ENCODE data around the gene OMD. TPM values are rescaled to one million over a fixed set of nuclear protein-coding genes. Genes with fewer than 3 reads are reported as not detected.

OMD gene
- total RNA-seq, 2 experiments from 2014 or later = not detected

GRCh38 chr9:92395617-92396016 lies 28.7 kb downstream of the OMD start:
- Histone ChIP-seq H3K36me3 (ENCODE audit: insufficient read depth, low read length) (no peaks in the 10 kb centered on the region), H4K20me1 (ENCODE audit: insufficient read depth, low read length) (no peaks in the 10 kb centered on the region), H3K27ac (ENCODE audit: low read depth, low read length, poor library complexity, severe bottlenecking) (no peak overlapping the region), H3K79me2 (ENCODE audit: insufficient read depth, low read depth, low read length) (no peaks in the 10 kb centered on the region), H3K9me2 (ENCODE audit: insufficient read depth, low read length) (no peaks in the 10 kb centered on the region), H3K4me3 (ENCODE audit: low read depth, low read length, poor library complexity, severe bottlenecking) (no peak overlapping the region), H3K4me2 (ENCODE audit: low read length) (no peak overlapping the region), H3K4me1 (ENCODE audit: insufficient read depth, low read length, poor library complexity, severe bottlenecking) (no peaks in the 10 kb centered on the region), H2AFZ (ENCODE audit: low read length) (no peak overlapping the region), H3K9me3 (ENCODE audit: low read length) (no peaks in the 10 kb centered on the region)
- intact Hi-C loops (cut with micrococcal nuclease; ENCODE audit: unreplicated experiment) = no loop called here
- ChIA-PET POLR2A (no interaction called here), CTCF (ENCODE audit: unreplicated experiment) (no interaction called here)
- DNase-seq (ENCODE audit: low spot score) = no peak
- no peak for TF ChIP-seq CTCF (conservative IDR thresholded peaks at IDR 0.05; ENCODE audit: low read length)
- TF ChIP-seq EZH2phosphoT487 (IDR thresholded peaks at IDR 0.05; ENCODE audit: borderline replicate concordance, low read depth, low read length) = no peak
- no TSS peak for BruUV-seq (replicated peaks)

GRCh38 chr9:92393686-92394085 lies 30.6 kb downstream of the OMD start:
- Histone ChIP-seq H3K79me2 (ENCODE audit: insufficient read depth, low read depth, low read length) (no peaks in the 10 kb centered on the region), H3K4me3 (ENCODE audit: low read depth, low read length, poor library complexity, severe bottlenecking) (no peak overlapping the region), H3K4me1 (ENCODE audit: insufficient read depth, low read length, poor library complexity, severe bottlenecking) (no peaks in the 10 kb centered on the region), H2AFZ (ENCODE audit: low read length) (no peak overlapping the region), H3K4me2 (ENCODE audit: low read length) (no peak overlapping the region), H3K9me3 (ENCODE audit: low read length) (no peaks in the 10 kb centered on the region), H4K20me1 (ENCODE audit: insufficient read depth, low read length) (no peaks in the 10 kb centered on the region), H3K36me3 (ENCODE audit: insufficient read depth, low read length) (no peaks in the 10 kb centered on the region), H3K27ac (ENCODE audit: low read depth, low read length, poor library complexity, severe bottlenecking) (no peak overlapping the region), H3K9me2 (ENCODE audit: insufficient read depth, low read length) (no peaks in the 10 kb centered on the region)
- ChIA-PET CTCF (ENCODE audit: unreplicated experiment) (no interaction called here), POLR2A (no interaction called here)
- BruUV-seq (replicated peaks) = no TSS peak
- intact Hi-C loops (cut with micrococcal nuclease; ENCODE audit: unreplicated experiment) = no loop called here
- no peak for DNase-seq (ENCODE audit: low spot score)
- TF ChIP-seq CTCF (conservative IDR thresholded peaks at IDR 0.05; ENCODE audit: low read length) = no peak

- DNase-seq (ENCODE audit: low spot score) = no peak
- no peak overlapping the region for H3K4me3 ChIP-seq (ENCODE audit: low read depth, low read length, poor library complexity, severe bottlenecking)
- H4K20me1 ChIP-seq (ENCODE audit: insufficient read depth, low read length) = no peaks in the 10 kb centered on the region
- H3K4me1 ChIP-seq (ENCODE audit: insufficient read depth, low read length, poor library complexity, severe bottlenecking) = no peaks in the 10 kb centered on the region
- ChIA-PET CTCF (ENCODE audit: unreplicated experiment) (no interaction called here), POLR2A (interaction anchor here (0.6 kb wide), 1 partner anchor 468 kb away, joined by 3 read pairs; no protein-coding TSS in a partner anchor)
- H3K36me3 ChIP-seq (ENCODE audit: insufficient read depth, low read length) = no peaks in the 10 kb centered on the region
- TF ChIP-seq CTCF (conservative IDR thresholded peaks at IDR 0.05; ENCODE audit: low read length) (no peak), EZH2phosphoT487 (IDR thresholded peaks at IDR 0.05; ENCODE audit: borderline replicate concordance, low read depth, low read length) (no peak)
- H2AFZ ChIP-seq (ENCODE audit: low read length) = no peak overlapping the region
- H3K9me3 ChIP-seq (ENCODE audit: low read length) = no peaks in the 10 kb centered on the region
- H3K27ac ChIP-seq (ENCODE audit: low read depth, low read length, poor library complexity, severe bottlenecking) = no peak overlapping the region
- H3K4me2 ChIP-seq (ENCODE audit: low read length) = no peak overlapping the region
- no peaks in the 10 kb centered on the region for H3K79me2 ChIP-seq (ENCODE audit: insufficient read depth, low read depth, low read length)
- no TSS peak for BruUV-seq (replicated peaks)
- H3K9me2 ChIP-seq (ENCODE audit: insufficient read depth, low read length) = no peaks in the 10 kb centered on the region
- intact Hi-C loops (cut with micrococcal nuclease; ENCODE audit: unreplicated experiment) = no loop called here
Measured at GRCh38 chr9:92392690-92393089, 31.6 kb downstream of the OMD start.

Data from OCI-LY7 (cell line).